Right atrium auricular region (tissue), 2 donors: ENCODE measurements around the gene PAIP2. TPM values are rescaled to one million over a fixed set of nuclear protein-coding genes. Genes with fewer than 3 reads are reported as not detected.

Experiments
- DNase-seq: peaks from one replicate; pipeline ENCODE4 v3.0.0-alpha.2; 2019; ENCODE audit warnings: low spot score
- H3K27ac ChIP-seq, 2 donors: fragments of 200-600 bp; sonication (generic); 1 replicate in 1 of 2; 2 replicates in 1 of 2; pipeline ENCODE4 v1.5.1; 2016 to 2019
- H3K27me3 ChIP-seq, 2 donors: fragments of 200-600 bp; sonication (generic); one replicate each; pipeline versions ENCODE4 v1.5.1 to v1.6.0; 2017 to 2019
- H3K36me3 ChIP-seq: fragments of 200-600 bp; sonication (generic); one replicate; pipeline ENCODE4 v1.5.1; 2016
- H3K4me1 ChIP-seq, 2 donors: fragments of 200-600 bp; sonication (generic); one replicate each; pipeline versions ENCODE4 v1.5.1 to v1.6.0; 2017 to 2019
- H3K4me3 ChIP-seq, 2 donors: fragments of 200-600 bp; sonication (generic); 1 replicate in 1 of 2; 2 replicates in 1 of 2; pipeline ENCODE4 v1.5.1; 2017 to 2019; ENCODE audit warnings: mild to moderate bottlenecking in 1 of 2, moderate library complexity in 1 of 2
- H3K9me3 ChIP-seq, 2 donors: fragments of 200-600 bp; sonication (generic); one replicate each; pipeline ENCODE4 v1.5.1; 2019
- total RNA-seq, 2 donors: library from RNA; depleted of rRNA; stranded (reverse); fragments of >200 nt; gene quantifications; one replicate each; pipeline ENCODE4 v1.1.0, GENCODE V29; 2016
- TF ChIP-seq, protein P1 (sequence below), 2 donors: fragments of 200-600 bp; sonication (generic); IDR thresholded peaks; one replicate each; pipeline ENCODE4 v1.5.1; 2019; ENCODE audit warnings: antibody characterized with exemption in 2 of 2

Gene PAIP2
- total RNA-seq, 2 donors from 2014 or later: 97.6 to 156 TPM

DNA sequence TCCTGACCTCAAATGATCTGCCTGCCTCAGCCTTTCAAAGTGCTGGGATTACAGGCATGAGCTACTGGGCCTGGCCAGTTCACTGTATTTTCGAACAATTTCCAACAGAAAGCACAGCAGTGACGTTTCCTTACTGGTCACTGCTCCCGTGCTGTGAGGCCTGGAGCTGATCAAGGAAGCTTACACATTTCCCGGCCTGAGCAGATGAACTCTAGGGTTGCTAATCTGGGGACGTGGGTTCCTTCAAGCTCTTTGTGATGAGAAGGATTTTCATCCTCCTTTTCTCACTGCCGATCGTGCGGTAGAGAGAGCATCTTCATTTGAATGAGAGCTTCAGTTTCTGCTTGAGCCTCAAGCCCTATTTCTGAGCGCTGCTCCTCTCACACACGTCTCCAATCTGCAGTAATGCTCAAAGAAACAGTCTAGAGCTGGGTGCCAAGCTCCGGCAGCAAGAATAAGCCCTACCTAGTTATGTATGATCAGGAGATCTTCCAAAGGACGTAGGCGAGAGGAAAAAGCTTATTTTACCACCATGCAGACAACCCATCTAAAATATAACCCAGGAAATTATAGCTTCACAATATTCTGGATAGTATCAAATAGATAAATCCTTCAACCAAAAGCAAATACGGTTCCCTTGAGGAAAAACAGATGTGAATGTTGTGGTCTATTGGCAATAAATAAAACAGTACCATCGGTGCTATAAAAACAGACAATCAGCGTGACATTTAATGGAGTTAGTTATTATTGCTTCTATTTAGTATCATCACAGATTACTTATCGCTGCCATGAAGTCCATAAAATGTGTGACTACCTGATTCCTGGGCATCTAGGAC is 69.6 kb downstream of the PAIP2 start:
- no peak overlapping the region for H3K4me3 ChIP-seq
- H3K36me3 ChIP-seq: no peaks in the 10 kb centered on the region
- DNase-seq: no peak
- no peaks in the 10 kb centered on the region for H3K27me3 ChIP-seq
- no peak overlapping the region for H3K27ac ChIP-seq
- no peaks in the 10 kb centered on the region for H3K9me3 ChIP-seq
- TF ChIP-seq, protein P1, sequence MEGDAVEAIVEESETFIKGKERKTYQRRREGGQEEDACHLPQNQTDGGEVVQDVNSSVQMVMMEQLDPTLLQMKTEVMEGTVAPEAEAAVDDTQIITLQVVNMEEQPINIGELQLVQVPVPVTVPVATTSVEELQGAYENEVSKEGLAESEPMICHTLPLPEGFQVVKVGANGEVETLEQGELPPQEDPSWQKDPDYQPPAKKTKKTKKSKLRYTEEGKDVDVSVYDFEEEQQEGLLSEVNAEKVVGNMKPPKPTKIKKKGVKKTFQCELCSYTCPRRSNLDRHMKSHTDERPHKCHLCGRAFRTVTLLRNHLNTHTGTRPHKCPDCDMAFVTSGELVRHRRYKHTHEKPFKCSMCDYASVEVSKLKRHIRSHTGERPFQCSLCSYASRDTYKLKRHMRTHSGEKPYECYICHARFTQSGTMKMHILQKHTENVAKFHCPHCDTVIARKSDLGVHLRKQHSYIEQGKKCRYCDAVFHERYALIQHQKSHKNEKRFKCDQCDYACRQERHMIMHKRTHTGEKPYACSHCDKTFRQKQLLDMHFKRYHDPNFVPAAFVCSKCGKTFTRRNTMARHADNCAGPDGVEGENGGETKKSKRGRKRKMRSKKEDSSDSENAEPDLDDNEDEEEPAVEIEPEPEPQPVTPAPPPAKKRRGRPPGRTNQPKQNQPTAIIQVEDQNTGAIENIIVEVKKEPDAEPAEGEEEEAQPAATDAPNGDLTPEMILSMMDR (IDR thresholded peaks at IDR 0.05): no peak
- peaks cover 0 to 28% of the 10 kb centered on the region in 2 donors for H3K4me1 ChIP-seq

DNA sequence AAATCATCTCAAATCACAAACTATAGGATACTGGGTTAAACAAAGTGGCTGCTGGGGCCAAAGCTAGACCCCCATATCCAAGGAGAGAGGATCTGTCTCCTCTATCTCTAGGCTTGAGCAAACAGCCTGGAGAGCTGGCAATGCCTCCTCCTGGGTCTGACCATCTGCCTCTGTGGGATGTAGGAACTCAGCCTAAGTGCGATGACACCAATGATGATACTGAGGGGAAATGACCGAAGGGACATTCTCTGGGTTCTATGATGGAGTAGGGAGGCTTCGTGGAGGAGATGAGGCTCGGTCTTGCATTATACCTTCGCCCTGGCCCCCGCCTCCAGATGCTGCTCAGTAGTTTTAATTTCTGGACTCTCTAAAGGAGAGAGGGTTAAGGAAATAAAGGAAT is 71.5 kb downstream of the PAIP2 start:
- H3K4me3 ChIP-seq: no peak overlapping the region
- H3K9me3 ChIP-seq: no peaks in the 10 kb centered on the region
- DNase-seq: no peak
- TF ChIP-seq, protein P1 (IDR thresholded peaks at IDR 0.05): no peak
- H3K4me1 ChIP-seq: peaks cover 0 to 48% of the 10 kb centered on the region in 2 donors
- H3K27ac ChIP-seq: peak overlapping the region; percentile 78 to 94
- H3K36me3 ChIP-seq: no peaks in the 10 kb centered on the region
- no peaks in the 10 kb centered on the region for H3K27me3 ChIP-seq

DNA sequence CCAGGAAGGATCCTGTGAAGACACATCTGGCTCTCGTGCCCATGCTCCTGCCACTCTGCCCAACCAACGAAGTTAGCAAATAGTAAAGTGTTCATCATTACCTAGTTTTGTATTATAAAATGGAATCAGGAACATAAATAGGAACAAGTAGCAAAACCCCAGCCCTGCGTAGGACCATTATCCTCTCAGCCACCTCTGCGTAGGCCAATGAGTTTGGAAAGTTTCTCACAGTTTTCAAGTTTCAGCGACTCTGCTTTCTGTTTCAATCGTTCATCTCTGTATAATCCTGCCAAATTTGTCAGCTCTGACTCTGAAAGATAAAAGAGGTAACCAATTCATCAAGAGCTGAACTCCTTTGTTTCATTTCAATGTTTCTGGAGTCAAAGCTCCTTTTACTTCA is 72.3 kb downstream of the PAIP2 start:
- Histone ChIP-seq H3K4me1 (peaks cover 0 to 54% of the 10 kb centered on the region in 2 donors), H3K27me3 (no peaks in the 10 kb centered on the region), H3K27ac (peak overlapping the region; percentile 78 to 94), H3K4me3 (no peak overlapping the region), H3K9me3 (no peaks in the 10 kb centered on the region), H3K36me3 (no peaks in the 10 kb centered on the region)
- TF ChIP-seq, protein P1 (IDR thresholded peaks at IDR 0.05): no peak
- DNase-seq: no peak

DNA sequence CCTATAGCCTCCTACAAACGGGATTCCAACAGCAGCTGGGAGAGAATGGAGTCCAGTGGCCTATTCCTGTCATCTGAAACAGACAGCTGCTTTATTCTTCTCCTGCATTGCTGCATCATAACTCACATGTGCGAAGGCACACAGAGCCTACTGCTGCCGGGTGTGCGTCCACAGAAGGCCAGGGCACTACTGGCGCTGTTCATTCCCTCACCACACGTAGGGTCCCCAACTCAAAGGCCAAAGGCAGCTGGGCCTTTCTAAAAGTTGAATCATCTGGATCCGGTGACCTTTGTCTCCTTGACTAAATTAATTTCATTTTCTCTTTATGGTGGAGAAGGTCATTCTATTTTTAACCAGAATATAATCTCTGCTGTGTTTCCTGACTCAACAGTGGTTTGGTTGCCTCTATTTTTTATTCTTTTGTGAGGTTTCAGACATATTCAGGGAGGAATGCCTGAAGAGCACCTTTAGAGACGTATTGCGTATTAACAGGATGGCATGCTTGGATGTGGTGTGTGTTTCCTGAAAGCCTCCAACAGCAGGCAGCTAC is 73.0 kb downstream of the PAIP2 start:
- Histone ChIP-seq H3K36me3 (peaks cover 6% of the 10 kb centered on the region), H3K4me3 (no peak overlapping the region), H3K4me1 (peaks cover 0 to 60% of the 10 kb centered on the region in 2 donors), H3K27ac (peak overlapping the region; percentile 78 to 94), H3K9me3 (no peaks in the 10 kb centered on the region), H3K27me3 (no peaks in the 10 kb centered on the region)
- no peak for DNase-seq
- TF ChIP-seq, protein P1 (IDR thresholded peaks at IDR 0.05): no peak

DNA sequence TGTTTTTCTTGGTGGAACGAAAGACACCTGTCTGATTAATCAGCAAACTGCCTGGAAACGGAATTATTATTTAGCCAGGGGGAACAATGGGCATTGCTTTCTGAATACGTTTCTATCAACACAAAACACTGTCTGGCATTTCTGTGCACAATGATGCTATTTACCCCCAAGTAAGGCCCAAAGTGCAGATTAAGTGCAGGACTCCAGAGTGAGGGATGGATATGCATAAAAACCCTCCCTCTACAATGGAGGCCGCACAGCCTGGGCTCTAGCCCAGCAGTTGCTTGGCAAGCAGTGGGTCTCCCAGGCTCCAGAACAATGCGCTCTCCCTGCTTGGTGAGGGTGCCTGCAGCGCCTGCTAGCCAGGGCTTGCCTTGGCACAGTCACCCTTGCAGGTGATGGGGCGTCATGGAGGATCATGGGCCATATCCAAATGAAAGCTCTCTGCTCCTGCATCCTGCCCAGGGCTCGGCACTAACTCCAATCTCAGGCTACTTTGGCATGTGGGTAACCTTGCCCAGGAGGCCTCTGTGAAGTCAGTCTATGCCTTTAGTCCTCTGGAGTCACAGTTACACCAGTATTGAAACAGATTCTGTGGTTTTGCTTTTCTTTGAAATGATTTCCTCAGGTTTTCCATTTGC is 73.7 kb downstream of the PAIP2 start:
- DNase-seq: no peak
- peaks cover 11% of the 10 kb centered on the region for H3K36me3 ChIP-seq
- H3K9me3 ChIP-seq: no peaks in the 10 kb centered on the region
- H3K4me3 ChIP-seq: no peak overlapping the region
- H3K27ac ChIP-seq: peak overlapping the region; percentile 78 to 94
- TF ChIP-seq, protein P1 (IDR thresholded peaks at IDR 0.05): no peak
- H3K4me1 ChIP-seq: peaks cover 0 to 67% of the 10 kb centered on the region in 2 donors
- H3K27me3 ChIP-seq: no peaks in the 10 kb centered on the region
